Muscle of back (tissue), 13 donors: ENCODE results near the gene RAB44. TPM values are rescaled to one million over a fixed set of nuclear protein-coding genes. Genes with fewer than 3 reads are reported as not detected.
"Not testable (repeated sequence)": the region's sequence is repeated elsewhere in the genome, so short reads cannot be mapped to it uniquely, and the experiment has no call there.

Source experiments
- DNase-seq, 3 donors: peaks; one replicate each; pipeline versions ENCODE4 v3.0.0 to v3.0.0-alpha.2; 2013
- long read RNA-seq, 9 donors: transcript quantifications; one replicate each; lab custom pipeline, GENCODE V29; 2026
- polyA plus RNA-seq, 10 donors: library from polyadenylated mRNA; unstranded; fragments of 120-200 nt; gene quantifications; one replicate each; pipeline ENCODE4 v1.2.1, GENCODE V29; 2013; ENCODE audit not compliant: insufficient read length in 10 of 10

Gene RAB44, protein sequence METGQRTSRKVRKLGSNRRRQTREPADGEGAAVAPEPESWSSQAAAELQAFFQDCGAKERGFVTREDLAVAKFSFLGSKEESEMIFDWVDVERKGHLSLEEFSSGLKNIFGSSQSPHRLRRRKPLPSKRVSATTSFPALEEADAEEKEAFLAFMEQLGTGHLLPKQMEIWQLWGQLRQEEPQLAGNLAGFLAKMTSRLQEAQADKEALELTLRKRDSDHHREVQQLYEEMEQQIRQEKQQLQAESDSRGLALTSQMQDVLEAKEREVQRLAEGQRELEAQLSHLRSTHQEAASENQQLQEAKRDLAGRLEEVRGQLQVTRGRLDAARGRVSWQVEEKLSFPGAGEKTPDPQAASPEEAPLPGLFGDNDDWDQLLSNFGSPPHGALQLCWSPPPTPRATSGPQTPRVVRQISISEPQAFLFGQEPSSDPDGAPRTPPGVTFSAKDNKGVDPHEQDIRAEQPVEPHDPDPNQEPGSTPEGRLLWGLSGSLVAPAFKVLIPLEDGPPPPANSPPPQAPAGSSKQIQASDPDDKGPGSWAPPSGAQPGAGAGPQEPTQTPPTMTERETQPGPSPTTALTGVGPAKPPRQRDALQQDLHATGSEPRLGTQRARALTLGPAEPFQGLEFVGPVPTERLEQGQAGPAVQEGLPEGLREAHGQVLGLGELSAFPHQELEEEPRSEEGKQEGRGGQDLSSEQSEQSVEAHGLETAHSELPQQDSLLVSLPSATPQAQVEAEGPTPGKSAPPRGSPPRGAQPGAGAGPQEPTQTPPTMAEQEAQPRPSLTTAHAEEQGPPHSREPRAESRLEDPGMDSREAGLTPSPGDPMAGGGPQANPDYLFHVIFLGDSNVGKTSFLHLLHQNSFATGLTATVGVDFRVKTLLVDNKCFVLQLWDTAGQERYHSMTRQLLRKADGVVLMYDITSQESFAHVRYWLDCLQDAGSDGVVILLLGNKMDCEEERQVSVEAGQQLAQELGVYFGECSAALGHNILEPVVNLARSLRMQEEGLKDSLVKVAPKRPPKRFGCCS
- under 1 TPM in 9 of 10 donors, not detected in 1; 0.08 to 0.19 (median 0.16) TPM for polyA plus RNA-seq
- long read RNA-seq, donor 1 = 0 reads
- long read RNA-seq, donor 2 = 0 reads
- long read RNA-seq, donor 3 = 0 reads
- long read RNA-seq, donor 4 = 0 reads
- long read RNA-seq, donor 5 = 0 reads
- long read RNA-seq, donor 6 = 0 reads
- long read RNA-seq, donor 7 = 0 reads
- long read RNA-seq, donor 8 = 0 reads
- long read RNA-seq, donor 9 = 0 reads

DNA sequence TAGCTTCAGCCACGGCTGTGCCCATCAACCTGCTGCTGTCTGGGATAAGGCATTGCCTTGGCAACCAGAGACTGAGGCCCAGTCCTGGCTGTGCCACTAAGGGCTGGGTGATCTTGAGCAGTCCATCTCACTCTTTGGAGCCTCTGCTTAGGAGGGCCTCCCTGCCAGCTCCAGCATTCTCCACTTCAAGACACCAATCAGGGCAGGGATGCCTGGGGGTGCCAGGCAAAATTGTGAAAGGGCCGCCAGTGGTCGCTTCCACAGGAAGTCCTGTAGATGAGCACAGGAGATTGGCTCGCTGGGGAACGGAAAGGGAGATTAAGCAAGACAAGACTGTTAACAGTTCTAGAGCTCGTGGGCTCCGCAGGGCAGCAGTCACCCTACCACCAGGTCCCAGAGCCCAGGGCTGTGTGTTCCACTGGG is at the start of gene RAB44:
TSS of gene RAB44 (plus strand) at position 346 of the 423 bp plus-strand sequence. CDS start 6,410 bp downstream, outside the sequence.
- DNase-seq = no peak

DNA sequence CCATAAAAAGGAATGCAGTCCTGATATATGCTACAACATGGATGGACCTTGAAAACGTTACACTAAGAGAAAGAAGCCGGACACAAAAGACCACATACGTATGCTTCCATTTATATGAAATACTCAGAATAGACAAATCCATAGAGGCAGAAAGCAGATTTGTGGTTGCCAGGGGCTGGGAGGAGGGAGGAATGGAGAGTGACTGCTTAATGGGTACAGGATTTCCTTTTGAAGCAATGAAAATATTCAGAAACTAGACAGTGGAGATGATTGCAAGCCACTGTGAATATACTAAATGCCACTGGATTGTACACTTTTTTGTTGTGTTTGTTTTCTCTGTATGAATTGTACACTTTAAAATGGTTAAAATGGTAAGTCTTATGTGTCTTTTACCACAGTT is 48.5 kb upstream of the RAB44 start:
- DNase-seq = no peak

DNA sequence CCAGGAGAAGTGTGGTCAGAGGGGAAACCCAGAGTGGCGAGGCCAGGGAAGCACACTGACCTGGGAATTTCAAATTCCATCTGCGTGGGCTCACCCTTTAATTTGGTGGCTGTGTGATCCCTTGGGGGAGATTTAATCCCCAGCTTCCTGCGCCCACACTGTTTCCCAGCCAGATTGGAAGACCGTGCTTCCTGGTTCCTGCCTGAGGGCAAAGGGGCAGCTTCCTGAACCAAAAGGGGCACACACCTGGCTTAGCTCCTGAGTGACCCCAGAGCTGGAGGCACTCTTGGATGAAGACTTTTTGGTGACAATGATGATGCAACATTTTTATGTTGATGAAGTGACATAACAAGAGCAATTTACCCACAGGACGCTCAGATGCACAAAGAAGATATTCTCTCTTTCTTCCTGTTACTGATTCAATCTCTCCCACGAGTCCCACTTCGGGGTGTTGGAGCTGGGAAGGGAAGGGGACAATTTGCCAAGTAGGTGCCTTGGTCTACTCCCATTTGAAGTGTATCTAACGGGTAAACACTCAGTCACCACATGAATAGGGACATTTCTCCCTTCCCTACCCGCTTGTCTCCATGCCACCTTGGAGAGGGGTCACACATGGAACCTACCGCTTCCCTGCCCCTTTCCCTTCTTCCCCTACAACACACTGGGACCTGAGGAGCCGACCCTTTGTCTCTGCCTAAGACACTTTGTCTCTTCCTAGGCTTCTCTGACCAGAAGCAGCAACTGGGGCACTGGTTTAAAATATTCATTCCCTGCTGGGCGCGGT is 47.7 kb upstream of the RAB44 start:
- DNase-seq = no peak

DNA sequence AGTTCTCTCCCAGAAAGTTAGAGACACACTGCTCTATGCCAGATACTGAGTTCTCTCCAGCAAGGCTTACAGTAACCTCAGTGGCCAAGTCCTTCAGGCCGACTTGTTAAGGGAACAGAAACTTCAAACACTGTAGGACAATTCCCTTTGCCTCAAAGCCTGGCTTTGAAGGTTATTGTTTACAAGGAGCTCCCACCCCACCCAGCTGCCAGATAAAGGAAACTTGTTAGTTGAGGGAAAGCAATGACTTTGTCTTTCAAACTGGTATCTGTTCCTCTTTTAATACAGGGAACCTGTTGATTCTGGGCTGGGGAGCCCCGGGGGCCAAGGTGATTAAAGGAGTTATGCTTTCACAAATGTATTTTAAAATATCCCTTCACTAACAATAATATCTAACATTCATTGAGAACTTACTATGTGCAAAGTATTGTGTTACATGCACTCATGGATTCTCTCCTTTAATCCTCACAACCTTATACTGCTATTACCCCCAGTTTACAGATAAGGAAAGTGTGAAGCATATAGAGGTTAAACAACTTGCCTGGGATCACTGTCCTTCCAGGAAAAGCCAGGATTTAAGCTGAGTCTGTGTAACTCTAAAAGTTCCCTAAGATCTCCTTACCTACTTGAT is 46.7 kb upstream of the RAB44 start:
- no peak for DNase-seq

DNA sequence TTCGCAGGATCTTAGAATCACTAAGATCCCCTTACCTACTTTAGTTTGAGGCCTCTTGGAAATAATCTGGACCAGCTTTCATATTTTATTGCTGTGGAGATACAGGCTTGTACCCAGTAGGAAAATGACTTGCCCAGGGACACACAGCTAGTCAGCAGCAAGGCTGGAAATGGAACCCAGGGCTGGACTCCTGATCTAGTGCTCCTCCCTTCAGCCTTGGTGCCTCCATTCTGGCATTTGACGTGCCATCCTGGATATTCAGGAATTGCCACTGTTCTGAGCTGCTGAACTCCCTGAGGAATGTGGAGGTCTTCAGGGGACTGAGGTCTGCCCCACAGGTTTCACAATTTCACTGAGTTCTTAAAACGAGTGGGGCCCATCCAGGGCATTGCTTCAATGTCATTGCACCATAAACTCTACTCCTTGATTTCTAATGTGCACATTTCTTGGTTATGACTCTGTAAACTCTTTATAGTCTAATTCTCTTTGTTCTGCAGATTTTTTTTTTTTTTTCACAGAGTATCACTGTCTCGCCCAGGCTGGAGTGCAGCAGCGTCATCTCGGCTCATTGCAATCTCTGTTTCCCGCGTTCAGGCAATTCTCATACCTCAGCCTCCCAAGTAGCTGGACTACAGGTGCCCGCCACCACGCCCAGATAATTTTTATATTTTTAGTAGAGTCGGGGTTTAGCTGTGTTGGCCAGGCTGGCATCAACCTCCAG is 45.8 kb upstream of the RAB44 start:
- DNase-seq = no peak

DNA sequence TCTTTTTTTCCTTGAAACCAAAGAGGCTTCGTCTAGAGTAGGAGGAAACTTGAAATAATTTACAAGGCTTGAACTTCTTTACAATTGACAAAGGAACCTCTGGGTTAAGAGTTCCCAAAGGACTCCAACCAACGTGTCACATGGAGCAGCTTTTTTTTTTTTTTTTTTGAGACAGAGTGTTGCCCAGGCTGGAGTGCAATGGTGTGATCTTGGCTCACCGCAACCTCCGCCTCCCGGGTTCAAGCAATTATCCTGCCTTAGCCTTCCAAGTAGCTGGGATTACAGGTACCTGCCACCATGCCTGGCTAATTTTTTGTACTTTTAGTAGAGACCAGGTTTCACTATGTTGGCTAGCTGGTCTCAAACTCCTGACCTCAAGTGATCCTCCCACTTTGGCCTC is 43.2 kb upstream of the RAB44 start:
- DNase-seq = not testable (repeated sequence)

DNA sequence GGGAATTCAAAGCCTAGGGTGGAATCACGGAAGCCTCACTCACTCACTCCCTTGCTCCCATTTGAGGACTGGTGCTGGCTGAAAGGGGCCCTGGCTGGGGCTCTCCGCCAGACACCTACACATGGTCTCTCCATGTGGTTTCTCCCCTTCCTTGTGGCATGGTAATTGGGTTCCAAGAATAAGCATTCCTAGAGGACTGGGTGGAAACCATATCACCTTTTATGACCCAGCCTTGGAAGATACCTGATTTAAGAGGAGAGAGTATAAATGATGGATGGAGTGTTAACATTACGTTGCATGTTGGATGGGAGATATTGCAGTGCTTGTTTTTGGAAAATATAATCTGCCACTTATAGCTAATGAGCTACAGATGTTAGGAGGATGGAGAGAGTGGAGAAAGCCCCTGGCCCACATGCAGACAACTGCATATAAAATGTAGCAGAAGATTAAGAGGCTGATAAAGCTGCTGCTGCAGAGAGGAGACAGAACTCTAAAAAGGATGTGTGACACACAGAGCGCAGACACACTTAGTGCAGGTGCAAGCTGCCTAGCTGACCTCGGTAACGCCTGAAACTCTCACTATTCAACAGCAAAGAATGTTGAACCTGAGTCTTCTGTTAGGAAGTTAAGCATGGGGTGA is 42.4 kb upstream of the RAB44 start:
- DNase-seq = no peak

DNA sequence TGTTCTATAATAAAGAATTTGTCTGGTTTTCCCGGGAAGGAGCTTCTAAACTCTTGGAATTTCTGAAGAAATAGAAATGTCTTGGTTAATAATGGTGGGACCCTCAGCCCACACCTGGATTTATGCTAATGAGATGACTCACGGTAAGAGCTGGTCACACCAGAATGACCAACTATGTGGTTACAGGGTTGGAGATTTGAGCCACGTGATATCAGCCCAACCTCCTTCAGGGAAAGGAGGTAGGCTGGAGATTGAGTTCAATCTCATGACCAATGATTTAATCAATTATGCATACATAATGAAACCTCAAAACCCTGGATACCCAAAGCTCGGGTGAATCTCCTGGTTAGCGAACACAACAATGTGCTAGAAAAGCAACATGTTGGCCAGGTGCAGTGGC is 41.2 kb upstream of the RAB44 start:
- no peak for DNase-seq

DNA sequence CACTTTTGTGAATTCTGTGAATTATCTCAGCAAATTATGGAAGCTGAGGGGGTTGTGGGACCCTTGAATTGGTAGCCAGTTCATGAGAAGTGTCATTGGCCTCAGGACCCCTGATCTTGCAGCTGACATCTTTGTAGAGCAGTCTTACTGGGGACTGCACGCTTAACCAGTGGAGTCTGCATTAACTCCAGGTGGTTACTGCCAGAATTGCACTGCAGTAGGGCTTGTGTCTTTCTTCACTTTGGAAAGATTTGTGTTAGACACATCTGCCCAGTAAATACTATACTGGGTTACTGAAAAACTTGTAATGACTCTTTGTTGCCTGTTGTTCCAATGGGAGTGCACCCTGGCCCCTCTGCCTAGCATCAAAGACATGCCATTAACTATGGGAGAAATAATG is 40.4 kb upstream of the RAB44 start:
- DNase-seq = no peak

DNA sequence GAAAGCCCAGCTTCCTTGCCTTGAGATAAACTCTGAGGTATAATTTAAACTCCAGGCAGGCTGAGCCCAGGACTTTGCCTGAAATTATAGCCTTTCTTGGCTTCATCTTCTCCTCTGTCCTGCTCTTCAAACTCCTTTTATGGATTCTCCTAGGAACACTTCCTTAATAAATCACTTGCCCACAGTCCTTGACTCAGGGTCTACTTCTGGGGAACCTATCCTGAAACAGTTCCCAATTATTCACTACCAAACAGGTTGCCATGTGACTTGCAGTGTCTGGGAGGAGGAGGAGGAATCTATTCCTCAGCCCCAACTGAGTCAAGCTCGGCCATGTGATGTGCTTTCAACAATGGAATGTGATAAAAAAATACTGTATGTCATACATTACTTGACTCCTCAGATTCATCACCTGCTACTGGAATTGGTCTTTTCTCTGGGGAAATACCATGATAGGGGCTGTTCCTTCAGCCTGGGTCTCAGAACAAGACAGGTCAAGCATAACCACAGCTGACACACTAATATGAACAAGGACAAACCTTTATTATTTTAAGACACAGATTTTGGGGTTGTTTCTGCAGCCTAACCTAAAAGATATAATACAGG is 39.6 kb upstream of the RAB44 start:
- DNase-seq = no peak

DNA sequence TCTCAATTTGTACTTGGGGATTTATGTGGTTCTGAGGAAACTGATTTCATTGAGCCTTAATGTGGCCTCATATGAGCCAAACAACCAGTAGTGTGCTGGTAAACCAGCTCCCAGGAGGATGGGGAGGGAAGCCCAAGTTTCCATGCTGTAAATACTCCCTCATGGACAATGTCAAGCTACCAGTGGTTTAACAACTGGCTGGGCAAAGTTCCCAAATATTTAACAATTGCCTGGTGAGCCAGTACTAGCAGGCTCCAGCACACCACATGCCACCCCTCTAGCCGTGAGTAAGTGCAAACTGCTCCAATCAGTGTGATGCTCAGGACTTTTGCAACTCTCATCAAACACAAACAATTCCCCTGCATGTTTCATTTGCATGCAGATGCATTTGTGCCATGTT is 38.4 kb upstream of the RAB44 start:
- DNase-seq = peak in 1 of 3 donors; percentile 62

DNA sequence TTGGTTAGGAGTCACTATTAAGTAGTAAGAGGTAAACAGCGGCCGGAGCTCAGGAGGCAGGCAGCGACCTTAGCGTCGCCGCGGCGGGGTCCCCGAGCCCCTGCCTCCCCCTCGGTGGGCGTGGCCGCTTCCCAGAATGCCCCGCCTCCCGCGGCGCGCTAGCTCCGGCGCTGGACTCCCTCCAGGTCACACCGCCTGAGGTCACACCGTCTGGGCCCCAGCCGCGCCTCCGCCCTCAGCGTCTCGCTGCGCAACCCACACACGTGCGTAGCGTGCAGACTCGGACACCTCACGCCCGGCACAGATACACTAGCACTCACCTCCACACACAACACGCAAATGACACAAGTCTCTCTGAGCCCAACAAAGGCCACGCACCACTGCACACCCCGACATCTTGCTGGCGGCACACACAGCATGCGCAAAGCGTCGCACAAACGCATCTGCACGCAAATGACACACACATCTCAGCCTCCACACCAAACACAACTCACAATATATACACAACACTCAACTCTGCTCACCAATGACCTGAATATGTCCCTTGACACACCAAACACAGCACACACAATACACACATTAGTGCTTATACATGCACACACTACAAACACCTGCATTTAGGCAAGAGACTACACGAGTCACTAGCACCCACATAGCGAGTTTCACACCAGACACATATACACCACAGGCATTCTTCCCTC is 36.7 kb upstream of the RAB44 start:
- peak in 2 of 3 donors; percentile 55 to 66 for DNase-seq

DNA sequence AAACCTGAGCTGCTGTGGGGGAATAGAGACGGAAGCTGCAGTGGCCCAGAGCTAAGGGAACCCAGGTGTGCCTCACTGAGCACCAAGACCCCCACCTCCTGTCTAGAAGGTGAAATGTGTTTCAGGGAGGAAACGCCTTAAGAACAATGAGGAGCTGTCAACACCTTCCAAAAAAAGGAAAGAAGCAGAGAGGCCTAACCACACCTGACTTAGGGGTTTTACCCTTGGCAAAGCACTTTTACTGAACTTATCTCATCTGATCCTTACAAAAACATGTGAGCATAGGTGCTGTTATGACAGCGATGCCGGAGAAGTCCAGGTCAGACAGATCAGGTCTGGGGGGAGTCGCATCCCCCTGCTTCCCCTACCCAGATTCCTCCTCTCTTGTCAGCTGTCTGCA is 35.2 kb upstream of the RAB44 start:
- no peak for DNase-seq

DNA sequence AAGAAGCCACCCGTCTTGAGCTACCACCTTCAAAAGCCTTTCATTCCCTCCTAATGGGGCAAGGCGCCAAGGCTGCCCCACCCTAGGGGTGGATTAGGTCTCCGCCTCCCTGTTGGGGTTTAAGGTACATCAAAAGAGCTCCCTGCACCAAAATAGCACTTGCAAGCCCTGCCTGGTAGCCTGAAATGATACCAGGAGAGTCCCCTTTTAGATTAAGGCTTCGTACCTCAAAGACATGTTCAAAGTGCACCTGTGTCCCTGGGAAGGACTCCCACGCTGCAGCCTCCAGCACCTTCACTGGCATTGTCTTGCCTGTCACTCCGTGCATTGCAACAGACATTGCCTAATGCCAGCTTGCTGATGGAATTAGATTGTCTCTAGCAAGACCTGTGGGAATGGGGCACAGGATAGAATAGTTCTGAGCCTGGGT is 34.8 kb upstream of the RAB44 start:
- DNase-seq = no peak

DNA sequence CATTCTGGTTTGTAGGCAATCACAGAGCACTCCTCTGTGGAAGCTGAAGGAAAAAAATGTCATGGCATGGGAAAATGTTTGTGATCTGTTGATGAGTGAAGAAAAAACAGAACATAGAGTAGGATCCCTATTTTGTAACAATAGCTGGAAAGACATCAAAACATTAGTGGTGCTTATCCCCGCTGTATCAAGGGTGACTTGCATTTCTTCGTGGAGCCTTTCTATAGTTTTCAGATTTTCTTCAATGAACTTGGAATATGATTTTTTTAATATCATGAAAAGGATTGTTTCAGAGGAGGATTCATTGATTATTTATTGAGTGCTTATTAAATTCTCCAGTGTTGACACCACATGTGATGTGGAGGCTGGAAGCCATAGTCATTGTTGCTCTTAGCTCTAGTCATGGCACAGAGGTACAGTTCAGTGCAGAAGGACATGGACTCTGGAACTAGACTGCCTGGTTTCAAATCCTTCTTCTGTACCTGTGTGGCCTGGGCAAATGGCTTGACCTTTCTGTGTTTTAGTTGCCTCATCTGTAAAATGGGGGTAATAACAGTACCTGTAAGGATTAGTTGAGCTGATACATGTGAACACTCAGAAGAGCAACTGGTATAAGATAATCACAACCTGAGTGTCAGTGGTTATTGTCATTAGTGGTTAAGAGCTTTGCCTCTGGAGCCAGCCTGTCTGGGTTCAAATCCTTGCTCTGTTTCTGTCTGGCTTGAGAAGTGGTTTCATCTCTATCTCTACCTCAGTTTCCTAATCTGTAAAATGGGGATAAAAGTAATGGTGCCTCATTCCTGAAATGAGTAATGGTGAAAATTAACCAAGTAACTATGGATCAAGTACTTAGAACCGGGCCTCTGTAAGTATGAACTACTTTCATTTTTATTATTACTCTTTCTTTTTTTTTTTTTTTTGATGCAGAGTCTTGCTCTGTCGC is 33.9 kb upstream of the RAB44 start:
- no peak for DNase-seq

DNA sequence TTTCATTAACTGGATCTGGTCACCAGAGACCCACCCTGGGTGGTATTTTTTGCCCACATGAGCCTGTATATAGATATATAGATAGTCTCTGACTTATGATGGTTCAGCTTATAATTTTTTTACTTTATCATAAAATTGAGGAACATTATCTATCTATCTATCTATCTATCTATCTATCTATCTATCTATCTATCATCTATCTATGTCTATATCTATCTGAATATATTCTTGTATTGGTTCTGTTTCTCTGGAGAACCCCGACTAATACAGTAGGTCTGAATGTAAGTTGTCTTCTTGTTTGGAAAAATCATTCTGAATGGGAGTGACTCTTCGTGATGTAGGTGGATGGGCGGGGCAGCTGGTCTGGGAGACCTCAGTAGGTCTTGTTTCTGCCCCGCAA is 32.4 kb upstream of the RAB44 start:
- no peak for DNase-seq

DNA sequence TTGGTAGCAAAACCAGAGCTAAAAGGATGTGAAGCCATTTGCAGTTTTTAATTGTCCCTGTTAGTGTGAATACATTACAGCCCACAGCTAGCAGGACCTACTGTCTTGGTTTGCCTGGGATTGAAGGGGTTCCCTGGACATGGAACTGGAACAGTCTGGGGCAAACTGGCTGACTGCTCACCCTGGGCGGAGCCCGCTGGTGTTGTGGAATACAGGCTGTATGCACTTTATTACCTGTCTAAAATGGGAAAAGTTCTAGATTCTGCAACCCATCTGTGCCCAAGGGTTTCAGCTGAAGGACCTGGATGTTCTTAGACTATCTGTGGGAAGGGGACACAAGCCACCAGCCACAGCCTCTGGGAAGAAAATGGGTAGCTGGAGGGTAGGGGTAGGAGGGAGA is 31.3 kb upstream of the RAB44 start:
- DNase-seq = no peak
